ENCODE data around the gene PRICKLE4. TPM values are rescaled to one million over a fixed set of nuclear protein-coding genes. Genes with fewer than 3 reads are reported as not detected.

PRICKLE4 gene
- total and polyA plus RNA-seq, 2 experiments from 2014 or later = 0.48 to 0.66 TPM

- TF ChIP-seq ZNF114 (CRISPR knock-in tag; IDR thresholded peaks at IDR 0.05) = no peak
- TF ChIP-seq POLR2AphosphoS5 (IDR thresholded peaks at IDR 0.05; ENCODE audit: low read depth) = no peak
- TF ChIP-seq STAT1 (IDR thresholded peaks at IDR 0.05; ENCODE audit: unreplicated experiment) = no peak
- no peak for TF ChIP-seq ZNF331 (CRISPR knock-in tag; IDR thresholded peaks at IDR 0.05; ENCODE audit: low read depth)
- no peak for TF ChIP-seq CREB1 (CRISPR knock-in tag; IDR thresholded peaks at IDR 0.05; ENCODE audit: low read depth)
- no peak for TF ChIP-seq NANOG (IDR thresholded peaks at IDR 0.05; ENCODE audit: borderline replicate concordance)
- TF ChIP-seq CTCF (conservative IDR thresholded peaks at IDR 0.05; ENCODE audit: low read depth in 2 of 2) = no peak
- Mint-ChIP-seq H3K27me3 (ENCODE audit: insufficient read depth, low read depth, poor library complexity) (no peaks in the 10 kb centered on the region), H3K36me3 (ENCODE audit: low read depth) (no peaks in the 10 kb centered on the region), H3K27ac (no peak overlapping the region), H3K4me1 (peaks cover 4% of the 10 kb centered on the region; the same call in 2 of the 3 replicates), H3K9me3 (no peaks in the 10 kb centered on the region), H3K4me3 (no peak overlapping the region)
- Histone ChIP-seq H3K36me3 (ENCODE audit: insufficient read depth) (no peaks in the 10 kb centered on the region), H3K27me3 (ENCODE audit: insufficient read depth) (no peaks in the 10 kb centered on the region), H3K4me1 (ENCODE audit: insufficient read depth) (no peaks in the 10 kb centered on the region; the same call in 1 of the 2 replicates), H3K9me2 (ENCODE audit: insufficient read depth) (no peaks in the 10 kb centered on the region), H2AFZ (no peak overlapping the region; the same call in 1 of the 2 replicates), H3F3A (replicated peaks; ENCODE audit: low read depth) (no peaks in the 10 kb centered on the region), H4K20me1 (replicated peaks; ENCODE audit: insufficient read depth) (no peaks in the 10 kb centered on the region), H3K79me2 (replicated peaks; ENCODE audit: insufficient read depth) (no peaks in the 10 kb centered on the region), H3K27ac (ENCODE audit: low read depth) (no peak overlapping the region), H3K4me3 (no peak overlapping the region), H3K4me2 (no peak overlapping the region)
- ATAC-seq = no peak
- DNase-seq (ENCODE audit: low spot score) = no peak
Measured at GRCh38 chr6:41741625-41742490, 38.7 kb upstream of the PRICKLE4 start.

GRCh38 chr6:41743406-41744235 is 37.0 kb upstream of the PRICKLE4 start:
- Histone ChIP-seq H2AFZ (no peak overlapping the region), H3K27me3 (ENCODE audit: insufficient read depth) (no peaks in the 10 kb centered on the region), H3K9me2 (ENCODE audit: insufficient read depth) (no peaks in the 10 kb centered on the region), H3K27ac (ENCODE audit: low read depth) (no peak overlapping the region), H3K4me2 (no peak overlapping the region), H3K79me2 (replicated peaks; ENCODE audit: insufficient read depth) (no peaks in the 10 kb centered on the region), H3K36me3 (ENCODE audit: insufficient read depth) (no peaks in the 10 kb centered on the region), H4K20me1 (replicated peaks; ENCODE audit: insufficient read depth) (no peaks in the 10 kb centered on the region), H3K4me1 (ENCODE audit: insufficient read depth) (no peaks in the 10 kb centered on the region; the same call in 1 of the 2 replicates), H3F3A (replicated peaks; ENCODE audit: low read depth) (no peaks in the 10 kb centered on the region), H3K4me3 (no peak overlapping the region)
- H3K36me3 Mint-ChIP-seq (ENCODE audit: low read depth) = no peaks in the 10 kb centered on the region
- no peak for DNase-seq (ENCODE audit: low spot score)
- no peak for ATAC-seq
- no peaks in the 10 kb centered on the region for H3K9me3 Mint-ChIP-seq
- peaks cover 2% of the 10 kb centered on the region for H3K27me3 Mint-ChIP-seq (ENCODE audit: insufficient read depth, low read depth, poor library complexity)
- no peak overlapping the region for H3K4me3 Mint-ChIP-seq
- peaks cover 4% of the 10 kb centered on the region; the same call in 2 of the 3 replicates for H3K4me1 Mint-ChIP-seq
- H3K27ac Mint-ChIP-seq = no peak overlapping the region
- TF ChIP-seq ZNF462 (CRISPR knock-in tag; IDR thresholded peaks at IDR 0.05) (no peak), POLR2AphosphoS5 (IDR thresholded peaks at IDR 0.05; ENCODE audit: low read depth) (no peak), JUNB (IDR thresholded peaks at IDR 0.05; ENCODE audit: unreplicated experiment) (no peak), ZNF114 (CRISPR knock-in tag; IDR thresholded peaks at IDR 0.05) (no peak), ZNF331 (CRISPR knock-in tag; IDR thresholded peaks at IDR 0.05; ENCODE audit: low read depth) (no peak), EZH2phosphoT487 (IDR thresholded peaks at IDR 0.05; ENCODE audit: unreplicated experiment) (no peak), STAT1 (IDR thresholded peaks at IDR 0.05; ENCODE audit: unreplicated experiment) (no peak)

All from GM23338 (cell line).